ENCODE results near the gene UACA.
A peak's percentile ranks its signal among the peaks of the same experiment; 100 is the strongest.

UACA gene

GRCh38 chr15:70783610-70784022, 20.3 kb upstream of the UACA start:
- DNase-seq: no peak

- DNase-seq: no peak
Observed at GRCh38 chr15:70783041-70783440, 19.7 kb upstream of the UACA start.

GRCh38 chr15:70781236-70781635, 17.9 kb upstream of the UACA start:
- no peak for DNase-seq

- no peak for DNase-seq
Observed at GRCh38 chr15:70778258-70779076, 15.1 kb upstream of the UACA start.

GRCh38 chr15:70777170-70777926, 14.0 kb upstream of the UACA start:
- DNase-seq: no peak

- DNase-seq: no peak
Observed at GRCh38 chr15:70775160-70775559, 11.8 kb upstream of the UACA start.

- DNase-seq: no peak
Observed at GRCh38 chr15:70772402-70772801, 9.0 kb upstream of the UACA start.

GRCh38 chr15:70770863-70771262, 7.5 kb upstream of the UACA start:
- no peak for DNase-seq

GRCh38 chr15:70768257-70768883, 5.0 kb upstream of the UACA start:
- no peak for DNase-seq

- DNase-seq: no peak
Observed at GRCh38 chr15:70767667-70768066, 4.3 kb upstream of the UACA start.

GRCh38 chr15:70766597-70766996, 3.2 kb upstream of the UACA start:
- DNase-seq: no peak

GRCh38 chr15:70765504-70766281, 2.3 kb upstream of the UACA start:
- no peak for DNase-seq

GRCh38 chr15:70763950-70764730, 782 bp upstream of the UACA start:
- DNase-seq: no peak

GRCh38 chr15:70762469-70763119, 764 bp downstream of the UACA start:
- DNase-seq: peak in 5 of 58 donors; percentile 12 to 27 (median 21)

- DNase-seq: no peak
Observed at GRCh38 chr15:70761931-70762468, 1.4 kb downstream of the UACA start.

- no peak for DNase-seq
Observed at GRCh38 chr15:70761046-70761445, 2.3 kb downstream of the UACA start.

- no peak for DNase-seq
Observed at GRCh38 chr15:70758790-70759462, 4.4 kb downstream of the UACA start.

GRCh38 chr15:70757627-70758026, 5.7 kb downstream of the UACA start:
- DNase-seq: no peak

- no peak for DNase-seq
Observed at GRCh38 chr15:70754862-70755261, 8.5 kb downstream of the UACA start.

All from anterior cingulate cortex (tissue), 58 donors.